ENCODE measurements around the gene HBS1L. TPM values are rescaled to one million over a fixed set of nuclear protein-coding genes. Genes with fewer than 3 reads are reported as not detected.

Gene HBS1L
- polyA plus RNA-seq, 1 donor = 44.2 TPM

- DNase-seq = no peak
These were observed 109.6 kb downstream of the HBS1L start for GRCh38 chr6:134945045-134945444.

- no peak for DNase-seq
These were observed 111.0 kb downstream of the HBS1L start for GRCh38 chr6:134943522-134944111.

DNA sequence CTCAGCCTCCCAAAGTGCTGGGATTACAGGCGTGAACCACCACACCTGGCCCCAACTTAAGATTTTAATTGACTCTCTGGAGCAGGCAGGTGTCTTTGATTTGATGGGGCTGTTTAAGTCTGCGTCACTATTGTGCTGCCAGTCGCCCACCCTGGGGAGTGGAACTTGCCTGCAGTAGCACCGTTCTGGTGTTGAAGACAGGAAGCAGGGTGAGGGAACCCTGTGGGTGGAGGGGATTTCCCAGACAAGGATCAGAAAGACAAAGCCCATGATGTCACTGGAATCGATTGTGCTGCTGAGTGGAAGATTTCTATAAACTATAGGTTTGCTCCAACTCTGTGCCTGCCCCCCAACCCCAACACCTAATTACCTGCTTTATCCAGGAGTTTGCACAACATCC is 115.7 kb downstream of the HBS1L start:
- DNase-seq = no peak

DNA sequence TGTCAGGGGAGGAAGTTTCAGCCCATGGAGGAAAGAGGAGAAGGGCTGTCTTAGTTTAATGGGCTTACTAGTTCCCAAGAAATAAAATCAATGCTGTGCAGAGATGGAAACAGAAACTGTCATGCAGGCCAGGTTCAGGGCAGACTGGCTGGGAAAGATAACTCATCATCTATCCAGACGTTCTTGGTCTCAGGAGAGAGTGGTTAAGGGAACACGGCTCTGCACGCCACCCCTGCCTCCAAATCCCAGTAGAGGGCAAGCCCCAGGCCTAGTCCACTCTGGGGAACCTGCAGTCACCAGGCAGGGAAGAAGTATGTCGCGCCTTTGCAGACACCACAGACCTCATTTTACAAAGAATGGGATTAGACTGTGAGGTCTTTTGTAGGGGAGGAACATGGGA is 117.2 kb downstream of the HBS1L start:
- no peak for DNase-seq

DNA sequence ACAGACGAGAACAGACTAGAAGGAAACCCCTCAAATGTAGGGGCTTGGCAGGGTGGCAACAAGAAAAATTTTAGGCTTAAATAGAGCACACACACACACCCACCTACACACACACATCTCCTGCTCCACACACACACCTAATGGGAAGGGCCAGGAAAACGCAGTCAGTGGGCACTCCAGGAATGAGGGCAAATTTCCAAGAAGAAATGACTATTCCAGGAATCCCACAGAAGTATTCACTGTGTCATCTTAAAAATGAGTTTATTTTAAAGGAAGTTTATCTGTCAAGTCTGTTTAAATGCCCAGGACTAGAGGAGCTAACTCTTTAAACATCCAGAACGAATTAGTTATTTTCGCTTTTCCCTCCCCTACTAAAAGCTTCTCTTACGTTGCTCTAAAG is 117.7 kb downstream of the HBS1L start:
- no peak for DNase-seq

- DNase-seq = no peak
These were observed 118.1 kb downstream of the HBS1L start for GRCh38 chr6:134936476-134936875.

DNA sequence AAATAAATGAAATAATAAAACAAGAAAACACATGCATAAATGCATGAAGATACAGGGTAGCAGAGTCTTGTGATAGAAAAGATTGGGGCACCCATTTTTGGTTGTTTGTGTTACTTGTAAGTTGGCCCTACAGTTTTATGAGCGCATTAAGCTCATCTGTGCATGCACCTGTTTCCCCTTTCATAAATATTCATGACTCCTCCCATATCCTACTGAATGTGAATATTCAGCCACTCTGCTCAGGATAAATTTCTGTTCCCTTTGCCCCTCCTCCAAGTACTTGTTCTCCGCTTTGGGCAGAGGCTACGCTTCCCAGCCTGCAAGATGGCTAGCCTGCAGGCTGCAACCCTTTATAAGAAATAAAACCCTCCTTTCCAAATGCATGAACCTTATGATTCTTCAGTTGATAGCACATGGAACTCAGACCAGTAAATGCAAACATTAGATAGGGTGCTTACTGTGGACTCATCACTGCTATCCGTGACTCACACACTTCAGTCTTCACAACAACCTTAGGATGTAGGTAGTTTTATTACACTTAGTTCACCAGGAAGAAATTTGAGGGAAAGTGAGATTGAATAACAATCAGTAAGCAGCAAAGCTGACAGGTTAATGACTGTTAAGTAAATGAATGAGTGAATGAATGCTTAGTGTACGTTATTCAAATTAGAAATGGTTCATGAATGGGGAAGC is 119.7 kb downstream of the HBS1L start:
- no peak for DNase-seq

DNA sequence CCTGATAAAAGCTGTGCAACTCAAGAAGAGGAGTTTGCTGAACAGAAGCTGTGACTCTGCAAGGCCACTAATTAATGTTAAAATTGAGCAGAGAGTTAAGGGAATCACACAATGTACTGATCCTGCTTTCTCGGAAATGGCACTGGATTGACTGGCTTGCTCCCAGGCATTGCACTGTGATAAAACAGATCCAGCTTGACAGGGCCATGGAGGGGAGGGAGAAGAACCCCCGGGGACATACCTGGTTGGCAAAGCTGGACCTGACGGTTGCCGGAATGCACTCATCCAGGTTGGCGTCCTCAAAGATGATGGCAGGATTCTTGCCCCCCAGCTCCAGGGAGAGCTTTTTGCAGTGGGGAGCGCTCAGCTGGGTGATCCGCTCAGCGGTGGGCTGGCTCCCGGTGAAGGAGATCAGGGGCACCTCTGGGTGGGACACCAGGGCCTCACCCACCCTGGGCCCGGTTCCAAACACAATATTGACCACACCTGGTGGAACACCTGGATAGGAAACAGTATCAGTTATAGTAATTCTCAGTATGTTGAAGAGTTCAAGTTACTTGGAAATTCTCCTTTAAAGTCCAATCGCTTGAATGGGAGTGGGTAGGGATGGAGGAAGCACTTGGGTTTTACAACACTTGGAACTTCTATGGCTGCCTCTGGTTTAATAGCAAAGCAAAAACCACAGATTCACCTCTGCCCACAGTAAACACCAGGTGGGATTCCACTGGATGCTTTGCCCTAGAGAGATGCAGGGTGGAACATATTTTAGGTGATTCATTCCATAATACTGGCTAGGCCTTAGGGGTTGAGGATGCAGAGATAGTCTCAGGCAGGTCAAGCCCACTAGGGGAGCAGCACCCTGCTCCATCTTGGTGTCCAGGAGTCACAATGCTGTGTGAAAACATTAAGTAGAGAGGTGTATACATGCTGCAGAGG is 121.8 kb downstream of the HBS1L start:
- no peak for DNase-seq

- DNase-seq = no peak
These were observed 122.5 kb downstream of the HBS1L start for GRCh38 chr6:134932098-134932497.

DNA sequence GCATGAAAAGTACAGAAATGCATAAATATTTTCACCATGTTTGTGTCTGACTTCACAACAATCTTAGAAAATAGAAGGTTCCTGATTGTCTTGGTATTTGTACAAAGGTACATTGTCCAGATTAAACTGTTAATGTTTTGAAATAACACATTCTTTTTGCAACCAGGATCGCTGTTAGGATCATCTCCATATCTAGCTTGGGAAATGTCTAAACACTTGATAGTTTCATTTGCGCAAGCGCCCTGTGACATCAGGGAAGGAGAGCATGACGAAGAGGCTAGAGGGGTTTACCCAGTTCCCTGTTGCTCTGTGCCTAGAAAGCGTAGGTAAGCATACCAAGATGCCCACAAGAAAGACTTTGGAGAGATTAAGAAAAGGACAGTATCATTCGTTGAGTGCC is 124.2 kb downstream of the HBS1L start:
- DNase-seq = no peak

GRCh38 chr6:134928151-134928900 is 126.3 kb downstream of the HBS1L start:
- DNase-seq = no peak

- no peak for DNase-seq
These were observed 128.8 kb downstream of the HBS1L start for GRCh38 chr6:134925800-134926199.

- DNase-seq = no peak
These were observed 132.8 kb downstream of the HBS1L start for GRCh38 chr6:134921721-134922261.

DNA sequence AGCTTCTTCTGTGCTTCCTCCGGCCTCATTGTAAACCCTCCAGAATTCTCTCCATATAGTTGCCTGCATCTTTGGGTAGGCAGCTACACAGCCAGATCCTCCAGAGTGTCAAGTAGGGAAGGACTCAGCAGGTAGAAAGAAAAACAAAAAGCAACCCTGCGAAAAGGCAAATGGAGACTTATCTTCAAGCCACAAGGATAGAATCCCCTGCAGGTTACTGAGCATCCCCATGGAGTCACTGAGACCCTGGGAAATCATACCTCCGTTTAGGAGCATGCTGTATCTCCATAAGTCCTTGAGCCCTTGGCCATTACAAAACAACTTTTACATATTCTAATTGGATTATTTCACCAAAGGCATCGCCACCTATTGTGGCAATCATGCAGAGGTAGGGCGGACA is 133.3 kb downstream of the HBS1L start:
- no peak for DNase-seq

DNA sequence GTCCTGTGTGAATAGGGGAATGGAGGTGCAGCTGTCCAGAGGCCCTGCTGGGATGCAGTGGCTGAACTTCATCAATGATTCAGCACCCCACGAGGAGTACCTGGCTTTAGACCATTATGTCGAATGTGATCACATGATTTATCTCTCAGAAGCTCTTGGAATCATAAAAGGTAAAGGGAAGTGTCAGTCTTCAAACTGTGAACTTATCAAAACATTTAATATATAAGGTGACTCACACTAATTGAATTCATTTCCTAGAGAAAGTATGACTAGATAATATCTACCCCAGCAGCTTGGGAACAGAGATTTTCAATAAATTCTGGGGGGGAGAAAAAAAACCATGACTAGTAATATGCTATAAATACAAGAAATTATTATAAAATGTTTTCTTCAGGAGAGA is 134.2 kb downstream of the HBS1L start:
- DNase-seq = no peak

DNA sequence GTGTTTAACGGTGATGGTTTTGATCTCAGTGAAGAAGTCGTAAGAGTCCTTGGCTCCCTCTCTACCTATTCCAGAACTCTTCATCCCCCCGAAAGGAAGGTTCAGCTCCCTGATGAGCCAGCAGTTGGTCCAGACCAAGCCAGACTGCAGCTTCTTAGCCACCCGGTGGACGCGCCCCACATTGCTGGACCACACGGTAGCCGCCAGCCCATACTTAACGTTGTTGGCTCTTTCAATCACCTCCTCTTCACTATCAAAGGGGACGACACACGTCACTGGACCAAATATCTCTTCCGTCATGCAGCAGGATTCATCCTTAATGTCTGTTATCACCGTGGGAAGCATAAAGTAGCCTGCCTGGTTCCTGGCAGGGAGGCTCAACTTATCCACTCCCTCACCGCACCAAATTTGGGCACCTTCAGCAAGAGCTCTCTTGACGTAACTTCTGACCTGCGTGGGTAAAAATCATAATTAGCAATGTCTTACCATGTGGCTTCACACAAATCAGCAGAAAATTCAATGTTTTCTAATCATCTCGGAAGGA is 136.1 kb downstream of the HBS1L start:
- no peak for DNase-seq

DNA sequence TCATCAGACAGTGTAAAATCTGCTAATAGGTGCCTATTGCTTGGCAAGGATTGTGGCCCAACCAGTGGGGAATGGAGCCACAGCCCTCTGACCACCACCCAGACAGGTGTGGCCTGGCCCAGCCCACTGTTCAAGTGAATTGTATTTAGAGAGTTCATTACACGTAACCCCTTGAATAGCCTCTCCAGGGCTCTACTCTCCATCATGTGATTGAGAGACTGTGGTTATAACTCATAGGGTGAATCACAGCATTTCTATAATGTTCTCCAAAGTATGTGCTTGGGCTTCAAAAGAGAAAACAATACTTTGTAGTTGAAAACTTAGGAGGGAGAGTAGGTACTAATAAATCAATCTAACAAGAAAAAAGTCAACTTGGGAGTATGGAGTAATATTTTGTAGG is 143.1 kb downstream of the HBS1L start:
- no peak for DNase-seq

- no peak for DNase-seq
These were observed 144.1 kb downstream of the HBS1L start for GRCh38 chr6:134910593-134910935.

Measured in hindlimb muscle (tissue), 1 donor.